RWPE1 (cell line): ENCODE measurements around the gene CCDC182.

ENCODE experiments used
- CTCF ChIA-PET: fragments of 350-600 bp; sonication (Branson Sonifier 250); formaldehyde crosslinking; extraction: SDS; loops from one replicate; lab custom pipeline; 2021; lab: Yijun Ruan, JAX
- POLR2A ChIA-PET: fragments of 400-600 bp; formaldehyde crosslinking; extraction: SDS; loops from one replicate; lab custom pipeline; 2020; ENCODE audit warnings: antibody characterized with exemption; ENCODE audit not compliant: low non-redundant PET; lab: Yijun Ruan, JAX
- DNase-seq: peaks from one replicate; pipeline ENCODE4 v3.0.0; 2012; ENCODE audit warnings: low spot score
- H3K27ac ChIP-seq: fragments of 450-650 bp; 2 replicates; pipeline ENCODE4 v1.5.1; 2017
- TF ChIP-seq, protein P1 (sequence below): fragments of 450-650 bp; conservative IDR thresholded peaks from 2 replicates; pipeline ENCODE4 v1.5.1; 2017; ENCODE audit warnings: low read depth, mild to moderate bottlenecking

The CCDC182 gene

DNA sequence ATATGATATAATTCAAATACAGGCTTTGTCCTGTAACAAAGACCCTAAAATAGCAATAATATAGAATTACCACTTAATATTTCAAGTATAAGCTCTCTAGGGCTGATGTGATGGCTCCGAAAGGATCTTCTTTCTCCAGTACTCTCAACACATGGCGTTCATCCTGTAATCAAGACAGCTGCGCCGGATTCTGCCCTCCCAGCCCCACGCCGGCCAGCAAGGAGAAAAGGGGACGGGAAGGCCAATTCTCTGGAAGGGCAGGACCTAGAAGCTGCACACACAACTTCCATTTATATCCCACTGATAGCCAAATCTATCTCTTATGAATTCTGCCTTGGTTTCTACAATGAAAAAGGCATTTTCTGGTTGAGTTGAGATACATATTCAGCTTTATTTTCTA is 32.0 kb downstream of the CCDC182 start:
- H3K27ac ChIP-seq: no peak overlapping the region
- TF ChIP-seq, protein P1, sequence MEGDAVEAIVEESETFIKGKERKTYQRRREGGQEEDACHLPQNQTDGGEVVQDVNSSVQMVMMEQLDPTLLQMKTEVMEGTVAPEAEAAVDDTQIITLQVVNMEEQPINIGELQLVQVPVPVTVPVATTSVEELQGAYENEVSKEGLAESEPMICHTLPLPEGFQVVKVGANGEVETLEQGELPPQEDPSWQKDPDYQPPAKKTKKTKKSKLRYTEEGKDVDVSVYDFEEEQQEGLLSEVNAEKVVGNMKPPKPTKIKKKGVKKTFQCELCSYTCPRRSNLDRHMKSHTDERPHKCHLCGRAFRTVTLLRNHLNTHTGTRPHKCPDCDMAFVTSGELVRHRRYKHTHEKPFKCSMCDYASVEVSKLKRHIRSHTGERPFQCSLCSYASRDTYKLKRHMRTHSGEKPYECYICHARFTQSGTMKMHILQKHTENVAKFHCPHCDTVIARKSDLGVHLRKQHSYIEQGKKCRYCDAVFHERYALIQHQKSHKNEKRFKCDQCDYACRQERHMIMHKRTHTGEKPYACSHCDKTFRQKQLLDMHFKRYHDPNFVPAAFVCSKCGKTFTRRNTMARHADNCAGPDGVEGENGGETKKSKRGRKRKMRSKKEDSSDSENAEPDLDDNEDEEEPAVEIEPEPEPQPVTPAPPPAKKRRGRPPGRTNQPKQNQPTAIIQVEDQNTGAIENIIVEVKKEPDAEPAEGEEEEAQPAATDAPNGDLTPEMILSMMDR: no peak
- POLR2A ChIA-PET: no interaction called here
- DNase-seq: no peak
- CTCF ChIA-PET: no interaction called here

DNA sequence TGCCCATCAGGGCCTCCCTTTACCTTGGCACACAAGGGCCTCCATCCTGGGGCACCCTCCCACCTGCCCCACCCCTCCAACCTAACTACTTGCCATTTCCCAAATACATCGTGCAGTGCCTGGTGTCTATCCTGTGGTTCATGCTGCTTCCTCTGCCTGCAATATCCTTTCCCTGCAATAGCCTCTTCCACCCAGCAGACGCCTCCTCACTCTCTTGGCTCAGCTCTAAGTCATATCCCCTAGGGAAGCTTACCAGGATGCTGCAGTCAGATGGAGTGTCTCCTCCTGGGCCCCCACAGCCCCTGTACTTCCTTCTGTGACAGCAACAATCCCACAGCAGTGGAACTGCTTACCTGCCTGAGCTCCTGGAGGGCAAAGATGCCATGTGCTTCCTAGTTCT is 36.7 kb downstream of the CCDC182 start:
- ChIA-PET POLR2A (no interaction called here), CTCF (interaction anchor here (1.0 kb wide), 1 partner anchor 23 kb away, joined by 3 read pairs; no protein-coding TSS in a partner anchor)
- no peak for DNase-seq
- TF ChIP-seq, protein P1: no peak
- no peak overlapping the region for H3K27ac ChIP-seq

DNA sequence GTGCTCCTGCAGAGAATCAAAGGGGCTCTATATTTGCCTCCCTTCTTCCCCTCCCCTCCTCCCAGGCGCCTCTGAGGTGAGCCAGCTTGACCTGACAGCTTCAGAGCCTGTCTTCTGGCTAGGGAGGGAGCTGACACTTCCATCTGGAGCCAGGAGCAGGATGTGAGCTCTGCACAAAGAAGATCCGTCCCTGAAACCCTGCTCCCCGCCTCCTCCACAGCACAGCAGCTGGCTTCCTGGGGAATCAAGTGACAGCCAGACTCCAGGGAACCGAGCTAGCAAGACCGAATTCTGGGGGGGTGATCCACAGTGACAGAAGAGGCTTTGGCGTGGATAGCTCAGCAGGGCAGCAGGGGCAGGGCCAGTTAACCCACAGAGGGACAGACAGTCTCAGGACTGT is 37.2 kb downstream of the CCDC182 start:
- ChIA-PET CTCF (interaction anchor here (1.0 kb wide), 1 partner anchor 22 kb away, joined by 3 read pairs; no protein-coding TSS in a partner anchor), POLR2A (no interaction called here)
- no peak for DNase-seq
- TF ChIP-seq, protein P1: no peak
- H3K27ac ChIP-seq: no peak overlapping the region

DNA sequence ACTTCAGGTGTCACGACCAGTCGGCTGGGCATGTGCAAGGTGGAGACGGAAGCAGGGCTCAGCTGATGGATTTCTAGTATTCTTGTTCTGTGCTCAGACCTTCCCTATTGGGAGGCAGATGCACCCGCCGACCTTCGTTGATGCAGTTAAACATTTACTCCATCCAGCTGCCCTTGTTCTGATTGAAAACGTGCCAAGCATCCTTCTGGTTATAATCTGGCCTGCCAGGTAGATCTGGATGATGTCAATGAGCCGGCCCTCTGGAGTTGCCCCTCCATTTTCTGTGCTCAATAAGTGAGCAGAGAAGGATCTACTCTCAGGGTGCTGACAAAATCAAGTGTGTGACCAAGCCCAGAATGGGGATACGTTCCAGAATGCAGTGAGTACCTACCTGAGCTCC is 38.3 kb downstream of the CCDC182 start:
- CTCF ChIA-PET: no interaction called here
- DNase-seq: no peak
- POLR2A ChIA-PET: no interaction called here
- TF ChIP-seq, protein P1: no peak
- H3K27ac ChIP-seq: no peak overlapping the region

- TF ChIP-seq, protein P1: no peak
- POLR2A ChIA-PET: no interaction called here
- no peak for DNase-seq
- no peak overlapping the region for H3K27ac ChIP-seq
- CTCF ChIA-PET: no interaction called here
These were observed 39.0 kb downstream of the CCDC182 start for GRCh38 chr17:57705921-57706695.

DNA sequence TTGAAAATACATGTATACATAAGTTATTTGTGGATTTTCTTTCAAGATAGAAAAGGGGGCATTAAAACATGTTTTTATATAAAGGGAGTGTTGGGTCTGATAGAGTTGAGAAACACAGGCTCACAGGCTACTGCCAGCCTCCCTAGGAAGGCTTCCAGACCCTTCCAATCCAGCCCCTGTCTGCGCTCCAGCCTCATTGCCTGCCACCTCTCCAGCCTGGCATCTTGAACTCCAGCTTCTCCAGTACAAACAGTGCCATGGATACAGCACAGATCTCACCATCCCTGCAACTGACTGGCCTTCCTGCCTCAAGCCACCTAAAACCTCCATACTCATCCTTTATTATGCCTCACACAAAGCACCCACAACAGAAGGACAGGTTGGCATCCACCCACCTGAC is 40.7 kb downstream of the CCDC182 start:
- no peak for DNase-seq
- POLR2A ChIA-PET: no interaction called here
- TF ChIP-seq, protein P1: no peak
- H3K27ac ChIP-seq: no peak overlapping the region
- CTCF ChIA-PET: no interaction called here
